Heart left ventricle (tissue), 16 donors: ENCODE data around the gene UBE2V1. TPM values are rescaled to one million over a fixed set of nuclear protein-coding genes. Genes with fewer than 3 reads are reported as not detected.

Experiments
- ATAC-seq, 4 donors: fragments of 200-7000 bp; cut with Tn5 transposase; one replicate each; pipeline ENCODE4 v1.9.1; 2020 to 2022; ENCODE audit warnings: moderate library complexity in 4 of 4, mild to moderate bottlenecking in 3 of 4, moderate number of reproducible peaks in 1 of 4
- DNase-seq, 5 donors: peaks; one replicate each; pipeline ENCODE4 v3.0.0-alpha.2; 2020
- H3K27ac ChIP-seq, 12 donors: fragments of 200-600 bp; sonication (generic) in 4 of 12; one replicate each; pipeline versions ENCODE4 v1.5.0 to v1.8.0; 2016 to 2022; ENCODE audit warnings: mild to moderate bottlenecking in 2 of 12
- H3K27me3 ChIP-seq, 9 donors: fragments of 200-600 bp; sonication (generic) in 2 of 9; one replicate each; pipeline versions ENCODE4 v1.5.1 to v1.8.0; 2016 to 2022; ENCODE audit warnings: mild to moderate bottlenecking in 3 of 9
- H3K36me3 ChIP-seq, 9 donors: fragments of 200-600 bp; sonication (generic) in 2 of 9; one replicate each; pipeline versions ENCODE4 v1.5.0 to v1.8.0; 2018 to 2022; ENCODE audit warnings: mild to moderate bottlenecking in 2 of 9
- H3K4me1 ChIP-seq, 12 donors: fragments of 200-600 bp; sonication (generic) in 4 of 12; one replicate each; pipeline versions ENCODE4 v1.5.0 to v1.8.0; 2016 to 2022; ENCODE audit warnings: mild to moderate bottlenecking in 3 of 12
- H3K4me3 ChIP-seq, 12 donors: fragments of 200-600 bp; sonication (generic) in 4 of 12; one replicate each; pipeline versions ENCODE4 v1.5.0 to v1.8.0; 2017 to 2022; ENCODE audit warnings: mild to moderate bottlenecking in 9 of 12, moderate library complexity in 4 of 12
- H3K9me3 ChIP-seq, 12 donors: fragments of 200-600 bp; sonication (generic) in 4 of 12; one replicate each; pipeline versions ENCODE4 v1.5.0 to v1.8.0; 2016 to 2022; ENCODE audit warnings: mild to moderate bottlenecking in 1 of 12
- CTCF ChIP-seq, 12 donors: fragments of 200-600 bp; sonication (generic) in 4 of 12; IDR thresholded peaks; one replicate each; pipeline versions ENCODE4 v1.5.0 to v1.8.0; 2018 to 2022; ENCODE audit warnings: antibody characterized with exemption in 12 of 12, mild to moderate bottlenecking in 5 of 12
- POLR2A ChIP-seq, 2 donors: fragments of 450-650 bp; IDR thresholded peaks; one replicate each; pipeline ENCODE4 v1.6.1; 2017; ENCODE audit warnings: antibody characterized with exemption in 2 of 2, mild to moderate bottlenecking in 2 of 2, moderate library complexity in 2 of 2
- WGBS, 4 donors: extraction: QIAGEN DNeasy Blood & Tissue Kit in 2 of 4; methylation state at CpG; one replicate each; pipeline versions ENCODE4 v1.1.5 to v1.1.7; 2013 to 2018; 5-methylcytosine and 5-hydroxymethylcytosine counted together
- intact Hi-C, 10 donors: fragments of 100-400 bp; cut with DNase I; formaldehyde crosslinking; loops; one replicate each; pipeline versions ENCODE4 v1.11.1 to v1.14.2; 2022
- polyA plus RNA-seq, 2 donors: library from polyadenylated mRNA; stranded (reverse); fragments of 200-250 nt; gene quantifications; one replicate each; pipeline ENCODE4 v1.2.3, GENCODE V29; 2013
- total RNA-seq, 9 donors: library from RNA; depleted of rRNA in 2 of 9; stranded (reverse); fragments of >200 nt in 2 of 9; fragmentation: NEBNext Ultra II Directional in 3 of 9; extraction: Animal tissue kit (Norgen Biotek cat#: 25700) in 3 of 9; gene quantifications; one replicate each; pipeline versions ENCODE4 v1.1.0 to v1.2.4, GENCODE V29; 2016 to 2023
- donor health status: ischemic (EF 13 %, LVEDD 7.1; RV severe dilation, severe dysfunction).
- donor health status: healthy with polysubstance abuse.
- donor health status: DM: no; HTN: yes; CAD: no.
- donor health status: DM: no; HTN: no; CAD: no.
- donor health status: ischemic (EF 25% LVEDD 6.9; RV normal size, moderate dysfunction).
- donor health status: ischemic (EF 25% LVEDD 5.7; RV mildly dilated, moderate dysfunction).
- donor health status: healthy.
- donor health status: DM: yes; HTN: yes; CAD: no.
- donor health status: ischemic (EF 35%, LVEDD 5.7; RV mildly dilated, moderate dysfunction).
- donor health status: nonischemic (EF 11% LVEDD 7.7; RV severe dilation, severe dysfunction).
- donor health status: DM: yes; HTN: yes; CAD: no.
- donor health status: PGD.
- donor health status: ischemic (EF 29% LVEDD 5.4; RV normal size, mild dysfunction).
- donor health status: nonischemic (EF 23%, LVEDD 6.1; RV moderate dilation, normal function).

Gene UBE2V1
- total and polyA plus RNA-seq, 11 donors: 54.2 to 105 (median 78.5) TPM

- Histone ChIP-seq H3K4me1 (peaks cover 0 to 24% (median 10%) of the 10 kb centered on the region in 12 donors), H3K9me3 (no peaks in the 10 kb centered on the region), H3K27me3 (no peaks in the 10 kb centered on the region), H3K4me3 (no peak overlapping the region), H3K36me3 (no peaks in the 10 kb centered on the region), H3K27ac (no peak overlapping the region)
- WGBS, 4 donors: 91 to 95% (median 94%) methylated on average over 20 to 21 of the region's 21 CpGs
- ATAC-seq (no peak), DNase-seq (no peak)
- intact Hi-C loops: no loop called here
- no peak for TF ChIP-seq POLR2A (IDR thresholded peaks at IDR 0.05)
- TF ChIP-seq CTCF (IDR thresholded peaks at IDR 0.05): no peak
Measured at GRCh38 chr20:50056951-50057713, 55.8 kb downstream of the UBE2V1 start.

- 93 to 100% (median 98%) methylated on average over 9 of the region's 9 CpGs for WGBS, 4 donors
- intact Hi-C loops: no loop called here
- DNase-seq (no peak), ATAC-seq (no peak)
- H3K27ac ChIP-seq: no peak overlapping the region
- H3K27me3 ChIP-seq: no peaks in the 10 kb centered on the region
- peaks cover 0 to 24% (median 10%) of the 10 kb centered on the region in 12 donors for H3K4me1 ChIP-seq
- no peak for TF ChIP-seq CTCF (IDR thresholded peaks at IDR 0.05)
- no peak for TF ChIP-seq POLR2A (IDR thresholded peaks at IDR 0.05)
- no peaks in the 10 kb centered on the region for H3K36me3 ChIP-seq
- no peaks in the 10 kb centered on the region for H3K9me3 ChIP-seq
- no peak overlapping the region for H3K4me3 ChIP-seq
Measured at GRCh38 chr20:50056408-50056926, 56.5 kb downstream of the UBE2V1 start.

- H3K27ac ChIP-seq: no peak overlapping the region
- peaks cover 0 to 24% (median 10%) of the 10 kb centered on the region in 12 donors for H3K4me1 ChIP-seq
- intact Hi-C loops: no loop called here
- TF ChIP-seq POLR2A (IDR thresholded peaks at IDR 0.05): no peak
- TF ChIP-seq CTCF (IDR thresholded peaks at IDR 0.05): no peak
- no peaks in the 10 kb centered on the region for H3K27me3 ChIP-seq
- no peaks in the 10 kb centered on the region for H3K9me3 ChIP-seq
- DNase-seq: no peak
- no peak overlapping the region for H3K4me3 ChIP-seq
- ATAC-seq: no peak
- 67 to 74% (median 72%) methylated on average over 14 of the region's 14 CpGs for WGBS, 4 donors
- no peaks in the 10 kb centered on the region for H3K36me3 ChIP-seq
Measured at GRCh38 chr20:50055524-50056083, 57.3 kb downstream of the UBE2V1 start.
